HG02884 (cell line): ENCODE results near the gene POLR3C.
"Not testable (repeated sequence)": the region's sequence is repeated elsewhere in the genome, so short reads cannot be mapped to it uniquely, and the experiment has no call there.

ENCODE experiments used
- ATAC-seq: cut with Tn5 transposase; IDR thresholded peaks from one replicate; pipeline ENCODE4 v1.9.1; 2021; ENCODE audit warnings: mild to moderate bottlenecking, moderate library complexity; ENCODE audit not compliant: unreplicated experiment

Gene POLR3C

GRCh38 chr1:145823565-145824498, at the start of gene POLR3C, which contains the start of gene RNF115:
TSS of gene POLR3C (plus strand) at chr1:145824200. CDS start at chr1:145825777, 1,577 bp downstream.
TSS of gene RNF115 (minus strand) at chr1:145824095. CDS start at chr1:145823873, 222 bp downstream.
- peak; percentile 82 for ATAC-seq

DNA sequence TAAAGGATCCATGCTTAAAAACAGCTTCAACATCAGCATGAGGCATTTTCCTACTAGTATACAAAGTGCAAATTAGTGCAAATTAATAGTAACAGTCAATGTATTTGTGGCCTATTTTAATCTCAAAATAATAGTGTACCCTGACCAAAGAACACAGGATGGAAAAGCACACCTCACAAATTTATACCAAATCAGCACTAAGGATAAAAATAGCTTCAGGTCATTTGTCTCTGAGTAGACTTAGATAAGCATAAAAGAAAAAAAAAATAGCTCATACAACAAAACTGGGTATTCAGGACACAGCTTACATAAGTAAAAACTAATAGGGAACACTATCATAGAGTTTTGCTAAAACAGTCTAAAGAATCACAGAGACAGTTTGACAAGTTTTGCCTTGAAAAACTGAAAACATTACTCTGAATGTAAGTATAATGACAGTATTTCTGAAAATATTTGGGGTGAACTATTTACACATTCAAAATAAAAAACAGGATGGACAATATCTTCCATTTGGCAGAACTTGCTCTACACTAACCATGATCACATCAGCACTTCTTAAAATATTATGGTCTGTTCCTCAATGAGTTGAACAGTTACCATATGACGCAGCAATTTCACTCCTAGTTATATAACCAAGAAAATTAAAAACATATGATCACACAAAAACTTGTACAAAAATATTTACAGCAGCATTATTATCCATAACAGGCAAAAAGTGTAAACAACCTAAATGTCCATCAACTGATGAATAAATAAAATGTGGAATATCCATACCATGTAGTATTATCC, 46.4 kb upstream of the POLR3C start:
- ATAC-seq = no peak

GRCh38 chr1:145778146-145778540, 45.9 kb upstream of the POLR3C start:
- no peak for ATAC-seq

DNA sequence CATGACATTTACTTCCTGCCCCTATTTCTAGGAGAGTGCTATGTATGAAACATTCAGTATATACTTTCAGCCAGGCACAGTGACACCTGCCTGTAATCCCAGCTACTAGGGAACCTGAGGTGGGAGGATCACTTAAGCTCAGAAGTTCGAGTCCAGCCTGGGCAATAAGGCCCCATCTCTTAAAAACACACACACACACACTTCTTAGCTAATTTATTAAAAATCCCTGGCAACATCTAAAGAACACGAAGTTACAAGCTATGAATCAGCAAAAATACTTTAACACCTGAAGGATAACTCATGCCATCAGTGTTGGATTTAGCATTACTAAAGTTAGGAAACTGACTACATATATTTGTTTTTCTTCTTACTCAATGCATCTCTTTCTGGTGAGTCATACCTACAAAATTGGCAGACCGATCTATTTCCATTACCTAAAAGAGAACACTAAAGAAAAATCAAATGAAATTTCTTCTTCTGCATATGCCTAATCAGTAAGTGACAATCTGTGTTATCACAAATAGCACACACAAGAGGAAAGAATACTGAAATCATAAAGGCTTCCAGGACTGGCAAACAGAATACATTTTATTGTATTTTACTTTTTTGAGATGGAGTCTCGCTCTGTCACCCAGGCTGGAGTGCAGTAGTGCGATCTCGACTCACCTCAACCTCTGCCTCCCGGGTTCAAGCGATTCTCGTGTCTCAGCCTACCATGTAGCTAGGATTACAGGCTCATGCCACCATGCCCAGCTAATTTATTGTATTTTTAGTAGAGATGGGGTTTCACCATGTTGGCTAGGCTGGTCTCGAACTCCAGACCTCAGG, 41.5 kb upstream of the POLR3C start:
- ATAC-seq = no peak

GRCh38 chr1:145784409-145784808, 39.6 kb upstream of the POLR3C start:
- ATAC-seq = no peak

GRCh38 chr1:145785547-145785946, 38.5 kb upstream of the POLR3C start:
- ATAC-seq = no peak

- ATAC-seq = no peak
These were observed 37.7 kb upstream of the POLR3C start for GRCh38 chr1:145786271-145786670.

DNA sequence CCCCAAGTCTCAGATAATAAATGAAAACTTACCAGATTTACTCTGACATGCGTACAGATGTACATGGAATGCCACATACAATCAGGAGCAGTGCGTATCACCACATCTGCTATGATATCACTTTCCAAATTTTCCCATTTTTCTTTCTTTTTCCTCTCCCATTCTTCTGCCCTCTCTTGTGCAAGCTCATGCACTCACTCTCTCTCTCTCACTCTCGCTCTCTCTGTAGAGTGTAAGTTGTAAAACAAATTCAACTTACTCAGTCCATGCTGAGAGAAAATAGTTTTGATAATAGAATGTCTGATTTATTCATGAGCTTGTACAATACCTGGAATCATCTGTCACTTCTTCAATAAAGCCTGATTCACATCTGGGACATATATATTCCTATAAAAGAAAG, 35.4 kb upstream of the POLR3C start:
- ATAC-seq = no peak

- not testable (repeated sequence) for ATAC-seq
These were observed 32.1 kb upstream of the POLR3C start for GRCh38 chr1:145791860-145792259.

GRCh38 chr1:145792484-145792883, 31.5 kb upstream of the POLR3C start:
- no peak for ATAC-seq

GRCh38 chr1:145795257-145795881, 28.6 kb upstream of the POLR3C start:
- ATAC-seq = no peak

DNA sequence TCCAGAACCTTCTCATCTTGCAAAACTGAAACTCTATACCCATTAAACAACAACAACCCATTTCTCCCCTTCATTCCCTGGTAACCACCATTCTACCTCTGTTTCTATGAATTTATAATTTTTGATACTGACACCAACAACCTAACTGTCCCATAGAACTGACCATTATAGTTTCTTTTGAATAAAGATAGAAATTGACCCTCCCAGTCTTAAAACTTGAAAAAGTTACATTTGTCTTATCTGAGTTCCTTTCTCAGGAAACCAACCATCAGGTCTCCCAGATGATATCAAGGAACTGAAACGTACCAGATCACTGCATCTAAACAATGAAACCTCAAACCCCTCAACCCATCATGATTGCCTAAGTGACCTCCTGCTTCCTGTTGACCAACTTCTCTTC, 27.2 kb upstream of the POLR3C start:
- ATAC-seq = no peak

DNA sequence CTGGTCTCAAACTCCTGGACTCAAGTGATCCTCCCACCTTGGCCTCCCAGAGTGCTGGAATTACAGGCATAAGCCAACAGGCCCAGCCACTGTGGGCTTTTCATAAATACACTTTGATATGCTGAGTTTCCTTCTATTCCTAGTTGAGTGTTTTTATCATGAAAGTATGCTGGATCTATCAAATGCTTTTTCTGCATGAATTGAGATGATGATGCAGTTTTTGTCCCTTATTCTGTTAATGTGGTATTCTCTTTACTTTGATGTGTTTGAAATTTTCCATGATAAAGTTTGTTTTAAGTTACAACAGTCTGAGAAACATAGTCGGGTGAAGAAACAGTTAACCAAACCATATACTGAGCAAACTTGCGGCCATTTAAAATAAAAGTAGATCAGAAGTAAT, 24.2 kb upstream of the POLR3C start:
- ATAC-seq = no peak

GRCh38 chr1:145804235-145805045, 19.6 kb upstream of the POLR3C start:
- no peak for ATAC-seq

GRCh38 chr1:145805057-145805456, 18.9 kb upstream of the POLR3C start:
- ATAC-seq = no peak

DNA sequence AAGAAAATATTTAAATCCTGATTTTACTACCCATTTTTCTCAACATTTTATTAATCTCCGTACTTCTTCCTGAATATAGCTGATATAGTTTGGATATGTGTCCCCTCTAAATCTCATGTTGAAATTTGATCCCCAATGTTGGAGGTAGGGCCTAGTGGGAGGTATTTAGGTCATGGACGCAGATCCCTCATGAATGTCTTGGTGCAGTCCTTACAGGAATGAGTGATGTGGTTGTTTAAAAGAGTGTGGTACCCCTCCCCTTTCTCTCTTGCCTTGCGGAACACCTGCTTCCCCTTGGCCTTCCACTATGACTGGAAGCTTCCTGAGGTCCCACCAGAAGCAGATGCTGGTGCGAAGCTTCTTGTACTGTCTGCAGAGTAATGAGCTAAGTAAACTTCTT, 17.6 kb upstream of the POLR3C start:
- no peak for ATAC-seq

- no peak for ATAC-seq
These were observed 17.2 kb upstream of the POLR3C start for GRCh38 chr1:145806844-145807243.

- ATAC-seq = not testable (repeated sequence)
These were observed 10.8 kb upstream of the POLR3C start for GRCh38 chr1:145812977-145813810.

GRCh38 chr1:145818095-145818494, 5.9 kb upstream of the POLR3C start:
- ATAC-seq = not testable (repeated sequence)
